Stimulated activated CD8-positive, alpha-beta memory T cell treated with anti-CD3 and anti-CD28 coated beads, Interleukin-12 subunit alpha, Interleukin-12 subunit beta, amount 100 ng/mL, for 24 hours (primary cell): Measurements from ENCODE around the gene DDX49.

ENCODE experiments used
- DNase-seq: peaks from one replicate; pipeline ENCODE4 v3.0.0-alpha.2; 2020; ENCODE audit errors: extremely low read depth

DDX49 gene

GRCh38 chr19:18919086-18919899 lies at the start of gene DDX49, which contains the start of gene COPE:
DDX49 (plus strand) TSS chr19:18919715; CDS start chr19:18919742, 27 bp downstream.
COPE (minus strand) TSS chr19:18919387; CDS start chr19:18919348, 39 bp downstream.
- peak; percentile 91 for DNase-seq

GRCh38 chr19:18869781-18870530 lies 49.6 kb upstream of the DDX49 start:
- DNase-seq = no peak

DNA sequence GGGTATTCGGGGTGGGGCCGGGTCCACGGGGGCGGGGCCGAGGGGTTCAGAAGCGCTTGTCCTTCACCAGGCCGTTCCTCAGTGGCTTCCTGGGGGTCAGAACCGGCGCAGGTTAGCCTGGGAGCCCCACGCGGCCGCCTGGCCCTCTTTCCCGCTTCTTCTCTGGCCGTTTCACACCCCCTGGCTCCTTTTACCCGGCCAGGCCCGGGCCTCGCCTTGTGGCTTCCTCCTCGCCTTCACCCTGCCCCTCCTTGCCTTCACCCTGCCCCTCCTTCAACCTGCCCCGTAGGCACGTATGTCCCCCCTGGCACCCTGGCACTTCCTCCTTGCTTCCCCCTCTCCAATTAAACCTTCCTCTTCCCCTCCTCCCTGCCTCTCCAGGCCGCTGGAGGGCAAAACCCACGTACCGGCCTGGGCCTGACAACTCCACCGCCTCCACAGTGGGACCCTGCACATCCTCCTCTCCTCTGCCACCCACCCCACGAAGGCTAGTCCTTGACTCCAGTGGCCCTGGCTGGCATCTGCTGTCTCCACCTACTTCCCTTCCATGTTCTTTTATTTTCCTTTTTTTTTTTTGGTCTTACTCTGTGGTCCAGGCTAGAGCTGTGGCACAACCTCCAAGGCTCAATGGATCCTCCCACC lies 48.9 kb upstream of the DDX49 start:
- no peak for DNase-seq

- no peak for DNase-seq
Observed at GRCh38 chr19:18871543-18871942, 48.0 kb upstream of the DDX49 start.

DNA sequence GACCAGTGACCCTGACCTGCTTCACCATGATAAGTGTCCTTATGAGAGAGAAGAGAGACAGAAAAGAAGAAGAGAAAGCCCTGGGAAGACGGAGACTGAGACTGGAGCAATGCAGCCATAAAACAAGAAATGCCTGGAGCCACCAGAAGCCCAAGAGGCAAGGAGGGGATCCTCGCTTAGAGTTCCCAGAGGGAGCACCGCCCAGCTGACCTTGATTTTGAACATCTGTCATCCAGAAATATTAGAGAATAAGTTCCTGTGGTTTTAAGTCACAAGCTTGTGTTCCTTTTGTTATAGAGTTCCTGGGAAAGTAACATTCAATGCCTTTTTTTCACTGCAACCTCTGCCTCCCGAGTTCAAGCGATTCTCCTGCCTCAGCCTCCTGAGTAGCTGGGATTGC lies 43.8 kb upstream of the DDX49 start:
- no peak for DNase-seq

GRCh38 chr19:18876865-18877264 lies 42.6 kb upstream of the DDX49 start:
- DNase-seq = no peak

- DNase-seq = no peak
Observed at GRCh38 chr19:18878058-18878797, 41.3 kb upstream of the DDX49 start.

DNA sequence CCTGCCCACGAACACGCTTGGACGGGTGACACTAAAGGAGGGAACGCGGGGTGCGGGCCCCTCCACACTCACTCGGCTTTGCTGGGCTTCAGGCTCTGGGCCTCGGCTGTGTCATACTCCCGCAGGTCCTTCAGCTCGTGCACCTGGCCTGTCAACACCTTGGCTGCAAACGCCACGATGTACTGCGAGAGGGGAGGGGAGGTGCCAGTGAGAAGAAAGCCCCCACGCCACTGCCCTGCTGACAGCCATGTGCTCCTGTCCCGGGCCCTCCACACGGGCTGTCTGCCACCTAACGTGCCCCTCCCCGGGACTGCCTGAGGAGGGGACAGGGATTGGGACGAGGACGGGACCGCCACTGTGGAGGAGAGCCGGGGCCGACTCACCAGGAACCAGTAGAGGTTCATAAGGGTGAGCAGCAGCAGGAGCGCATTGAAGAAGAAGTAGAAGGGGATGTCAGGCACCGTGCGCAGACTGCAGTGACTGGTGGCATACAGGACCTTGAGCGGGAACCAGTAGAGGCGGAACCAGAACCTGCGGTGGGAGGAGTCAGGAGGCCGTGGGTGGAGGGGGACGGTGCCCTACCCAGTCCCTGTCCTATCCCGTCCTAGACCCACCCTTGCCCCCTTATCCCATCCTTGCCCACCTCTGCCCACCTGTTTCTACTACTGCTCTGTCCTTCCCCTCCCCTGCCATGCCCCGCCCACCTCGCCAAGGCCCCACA lies 40.5 kb upstream of the DDX49 start:
- no peak for DNase-seq

DNA sequence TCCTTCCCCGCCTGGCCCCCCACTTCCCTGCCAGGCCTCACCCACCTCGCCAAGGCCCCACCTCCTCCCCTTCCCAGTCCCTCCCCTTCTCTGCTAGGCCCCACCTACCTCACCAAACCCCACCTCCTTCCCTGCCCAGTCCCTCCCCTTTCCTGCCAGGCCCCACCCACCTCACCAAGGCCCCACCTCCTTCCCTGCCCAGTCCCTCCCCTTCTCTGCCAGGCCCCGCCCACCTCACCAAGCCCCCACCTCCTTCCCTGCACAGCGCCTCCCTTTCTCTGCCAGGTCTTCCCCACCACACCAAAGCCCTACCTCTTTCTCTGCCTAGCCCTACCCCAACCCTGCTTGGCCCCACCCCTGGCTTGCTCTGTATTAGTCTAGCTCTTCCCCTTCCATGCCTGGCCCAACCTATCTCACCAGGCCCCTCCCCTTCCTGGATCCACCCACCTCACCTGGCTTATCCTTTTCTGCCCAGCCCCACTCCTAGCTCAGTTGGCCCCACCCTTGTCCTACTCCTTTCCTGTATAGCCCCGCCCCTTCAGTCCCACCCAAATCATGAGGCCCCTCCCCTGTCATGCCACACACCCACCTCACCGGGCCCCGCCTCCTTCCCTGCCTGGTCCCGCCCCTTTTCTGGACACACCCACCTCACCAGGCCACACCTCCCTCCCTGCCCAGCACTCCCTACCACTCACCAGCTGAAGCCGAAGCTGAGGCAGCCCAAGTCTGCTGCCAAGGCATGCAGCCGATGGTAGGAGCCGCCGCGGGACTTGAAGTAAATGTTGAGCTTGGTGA lies 39.7 kb upstream of the DDX49 start:
- DNase-seq = no peak

GRCh38 chr19:18881491-18881890 lies 38.0 kb upstream of the DDX49 start:
- DNase-seq = no peak

DNA sequence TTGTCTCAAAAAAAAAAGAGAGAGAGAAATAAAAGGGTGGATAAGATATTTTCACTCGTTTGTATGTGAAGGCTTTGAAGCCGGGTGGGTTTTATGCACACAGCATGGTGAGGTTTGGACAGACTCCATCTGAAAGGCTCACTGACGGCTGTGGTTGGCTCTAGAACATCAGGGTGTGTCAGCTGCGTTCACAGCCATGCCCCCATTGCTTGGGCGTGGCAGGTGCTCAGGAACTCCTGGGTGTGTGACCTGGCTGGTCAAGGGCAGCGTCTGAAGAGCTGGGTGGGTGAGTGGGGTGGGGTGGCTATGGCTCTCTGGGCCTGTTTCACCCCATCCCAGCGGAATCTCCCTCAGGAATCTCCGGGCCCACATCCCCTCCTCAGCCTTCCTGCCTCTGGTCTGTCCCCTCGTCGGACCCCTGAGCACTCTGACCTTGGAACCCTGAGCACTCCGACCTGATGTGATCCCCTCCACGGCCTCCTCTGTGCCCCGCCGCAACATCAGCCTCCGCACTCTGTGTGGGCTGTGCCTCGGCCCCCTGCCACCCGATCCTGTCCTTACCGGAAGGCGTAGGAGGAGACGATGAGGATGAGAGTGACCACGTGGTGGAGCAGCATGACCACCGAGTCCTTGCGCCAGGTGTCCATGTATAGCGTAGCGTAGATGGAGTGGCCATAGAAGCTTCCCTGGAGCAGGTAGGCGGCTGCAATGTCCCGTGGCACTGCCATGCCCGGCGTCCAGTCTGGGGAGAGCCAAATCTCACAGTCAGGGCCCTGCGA lies 35.8 kb upstream of the DDX49 start:
- no peak for DNase-seq

GRCh38 chr19:18886972-18887371 lies 32.5 kb upstream of the DDX49 start:
- no peak for DNase-seq

DNA sequence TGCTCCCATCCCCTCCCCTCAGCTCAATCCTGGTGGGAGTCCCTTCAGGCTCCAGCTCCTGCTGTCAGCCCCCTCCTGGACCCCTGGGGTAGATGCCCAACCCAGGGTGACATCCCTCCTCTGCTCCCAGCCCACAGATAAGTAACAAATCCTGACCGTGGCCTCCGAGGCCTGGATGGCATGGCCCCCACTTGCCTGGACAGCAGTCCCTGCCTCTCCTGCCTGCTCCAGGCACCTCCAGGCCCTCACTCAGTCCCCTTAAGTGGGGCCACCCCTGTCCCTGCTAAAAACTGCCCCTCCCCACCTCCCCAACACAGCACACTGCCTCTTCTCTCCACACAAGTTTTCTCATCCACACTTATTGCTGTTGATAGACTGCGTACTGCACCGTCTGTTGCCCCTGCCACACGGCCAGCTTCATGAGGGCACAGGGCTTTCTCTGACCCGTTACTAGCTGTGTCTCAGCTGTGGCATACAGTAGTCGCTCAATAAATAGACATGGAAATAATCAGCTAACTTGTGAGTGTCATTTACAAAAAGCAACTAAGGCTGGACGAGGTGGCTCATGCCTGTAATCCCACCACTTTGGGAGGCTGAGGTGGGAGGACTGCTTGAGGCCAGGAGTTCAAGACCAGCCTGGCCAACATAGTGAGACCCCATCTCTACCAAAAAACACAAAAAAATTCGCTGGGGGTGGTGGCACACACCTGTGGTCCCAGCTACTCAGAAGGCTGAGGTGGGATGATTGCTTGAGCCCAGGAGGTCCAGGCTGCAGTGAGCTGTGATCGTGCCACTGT lies 29.4 kb upstream of the DDX49 start:
- DNase-seq = no peak

DNA sequence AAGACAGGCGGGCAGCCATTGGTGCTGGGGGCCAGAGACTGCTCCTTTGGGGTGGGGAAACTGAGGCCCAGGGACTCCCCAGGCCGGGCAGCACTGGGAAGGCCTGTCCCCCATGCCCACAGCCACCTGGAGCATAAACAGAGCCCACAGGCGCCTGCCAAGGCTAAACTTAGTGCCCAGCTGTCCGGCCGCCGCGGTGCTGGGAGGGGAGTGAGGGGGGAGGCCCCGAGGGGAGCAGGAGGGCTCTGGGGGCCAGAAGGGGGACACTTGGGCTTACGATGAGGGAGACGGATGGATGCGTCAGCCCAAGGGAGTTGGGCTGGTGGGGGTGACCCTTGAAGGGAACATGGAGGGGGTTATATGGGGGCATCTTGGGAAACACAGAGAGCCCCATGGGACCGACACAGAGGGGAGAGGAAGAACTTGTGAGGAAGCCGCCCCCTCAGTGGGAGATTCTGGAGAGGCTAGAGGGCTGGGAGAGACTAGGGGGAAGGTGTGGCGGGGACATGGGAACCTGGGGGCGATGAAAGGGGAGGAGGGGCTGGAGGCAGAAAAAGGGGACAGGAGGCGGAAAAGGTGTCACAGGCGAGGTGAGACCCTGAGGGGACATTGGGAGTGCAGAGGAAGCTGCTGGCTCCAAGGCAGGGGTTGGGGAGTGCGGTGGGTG lies 25.8 kb upstream of the DDX49 start:
- DNase-seq = no peak

GRCh38 chr19:18894254-18895037 lies 25.1 kb upstream of the DDX49 start:
- no peak for DNase-seq

DNA sequence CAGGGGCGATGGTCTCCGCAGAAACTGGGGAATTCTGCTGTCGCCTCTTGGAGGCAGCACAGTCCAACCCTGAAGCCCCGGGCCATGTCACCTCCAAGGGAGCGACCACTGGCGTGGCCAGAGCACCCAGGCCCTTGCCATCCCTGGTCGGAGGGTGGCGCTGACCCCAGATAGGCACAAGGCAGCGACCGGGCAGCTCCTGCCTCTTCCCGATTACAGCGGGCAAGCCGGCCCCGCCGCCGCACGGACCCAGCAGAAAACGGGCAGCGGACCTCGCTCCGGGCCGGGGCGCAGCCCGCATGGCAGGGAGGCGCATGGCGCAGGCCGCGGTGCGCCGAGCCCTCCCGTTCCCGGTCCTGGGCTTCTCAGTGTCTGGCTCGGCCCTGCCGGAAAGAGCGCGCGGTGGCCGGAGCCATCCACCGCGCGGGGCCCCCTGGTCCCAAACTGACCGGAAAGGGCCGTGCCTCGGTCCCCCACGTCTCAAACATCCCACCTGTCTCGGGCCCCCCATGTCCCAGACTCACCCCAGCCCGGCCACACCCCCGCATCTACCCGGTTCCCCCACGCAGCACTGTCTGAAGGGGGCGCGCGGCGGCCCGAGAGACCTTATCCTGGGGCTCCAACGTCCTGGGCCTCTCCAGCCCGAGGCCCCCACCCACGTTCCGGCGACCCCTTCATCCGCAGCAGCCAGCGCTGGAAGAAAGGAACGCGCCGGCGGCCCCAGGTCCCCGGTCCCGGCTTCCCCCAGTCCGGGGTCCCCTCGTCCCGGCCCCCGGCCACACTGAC lies 24.3 kb upstream of the DDX49 start:
- no peak for DNase-seq
